Prostate gland (tissue), 2 donors: ENCODE measurements around the gene PBLD.
"Not testable (repeated sequence)": the region's sequence is repeated elsewhere in the genome, so short reads cannot be mapped to it uniquely, and the experiment has no call there.

Experiments
- POLR2A ChIP-seq: fragments of 450-650 bp; IDR thresholded peaks from one replicate; pipeline ENCODE4 v1.6.1; 2016; ENCODE audit warnings: antibody characterized with exemption, mild to moderate bottlenecking
- TF ChIP-seq, protein P1 (sequence below), 4 experiments: fragments of 200-600 bp in 2 of 4; fragments of 450-650 bp in 2 of 4; sonication (generic) in 2 of 4; IDR thresholded peaks; 1 replicate in 3 of 4; 2 replicates in 1 of 4; pipeline ENCODE4 v1.5.1; 2016 to 2019; ENCODE audit warnings: antibody characterized with exemption in 4 of 4, mild to moderate bottlenecking in 2 of 4, moderate library complexity in 2 of 4

GRCh38 chr10:68246397-68246796, 86.3 kb downstream of the PBLD start:
- TF ChIP-seq, protein P1, sequence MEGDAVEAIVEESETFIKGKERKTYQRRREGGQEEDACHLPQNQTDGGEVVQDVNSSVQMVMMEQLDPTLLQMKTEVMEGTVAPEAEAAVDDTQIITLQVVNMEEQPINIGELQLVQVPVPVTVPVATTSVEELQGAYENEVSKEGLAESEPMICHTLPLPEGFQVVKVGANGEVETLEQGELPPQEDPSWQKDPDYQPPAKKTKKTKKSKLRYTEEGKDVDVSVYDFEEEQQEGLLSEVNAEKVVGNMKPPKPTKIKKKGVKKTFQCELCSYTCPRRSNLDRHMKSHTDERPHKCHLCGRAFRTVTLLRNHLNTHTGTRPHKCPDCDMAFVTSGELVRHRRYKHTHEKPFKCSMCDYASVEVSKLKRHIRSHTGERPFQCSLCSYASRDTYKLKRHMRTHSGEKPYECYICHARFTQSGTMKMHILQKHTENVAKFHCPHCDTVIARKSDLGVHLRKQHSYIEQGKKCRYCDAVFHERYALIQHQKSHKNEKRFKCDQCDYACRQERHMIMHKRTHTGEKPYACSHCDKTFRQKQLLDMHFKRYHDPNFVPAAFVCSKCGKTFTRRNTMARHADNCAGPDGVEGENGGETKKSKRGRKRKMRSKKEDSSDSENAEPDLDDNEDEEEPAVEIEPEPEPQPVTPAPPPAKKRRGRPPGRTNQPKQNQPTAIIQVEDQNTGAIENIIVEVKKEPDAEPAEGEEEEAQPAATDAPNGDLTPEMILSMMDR (IDR thresholded peaks at IDR 0.05): not testable (repeated sequence)
- not testable (repeated sequence) for TF ChIP-seq POLR2A
